Neural cell (in vitro differentiated cells): ENCODE results near the gene GOLGA7B.

Experiments
- EP300 ChIP-seq: fragments of 450-650 bp; conservative IDR thresholded peaks from 2 replicates; pipeline ENCODE4 v1.6.1; 2014; ENCODE audit warnings: antibody characterized with exemption, mild to moderate bottlenecking, moderate library complexity; ENCODE audit not compliant: poor library complexity, severe bottlenecking
- POLR2AphosphoS5 ChIP-seq: IDR thresholded peaks from 2 replicates; pipeline ENCODE4 v1.6.1; 2012
- RAD21 ChIP-seq: fragments of 450-650 bp; conservative IDR thresholded peaks from 2 replicates; pipeline ENCODE4 v1.6.1; 2014; ENCODE audit warnings: antibody characterized with exemption, mild to moderate bottlenecking, moderate library complexity
- REST ChIP-seq: IDR thresholded peaks from 2 replicates; pipeline ENCODE4 v1.6.1; 2012; ENCODE audit warnings: borderline replicate concordance
- TAF1 ChIP-seq: IDR thresholded peaks from 2 replicates; pipeline ENCODE4 v1.6.1; 2012; ENCODE audit warnings: low read depth
- TF ChIP-seq, protein P1 (sequence below): fragments of 450-650 bp; IDR thresholded peaks from 2 replicates; pipeline ENCODE4 v1.5.1; 2014; ENCODE audit warnings: antibody characterized with exemption, mild to moderate bottlenecking, moderate library complexity; ENCODE audit not compliant: poor library complexity, severe bottlenecking

DNA sequence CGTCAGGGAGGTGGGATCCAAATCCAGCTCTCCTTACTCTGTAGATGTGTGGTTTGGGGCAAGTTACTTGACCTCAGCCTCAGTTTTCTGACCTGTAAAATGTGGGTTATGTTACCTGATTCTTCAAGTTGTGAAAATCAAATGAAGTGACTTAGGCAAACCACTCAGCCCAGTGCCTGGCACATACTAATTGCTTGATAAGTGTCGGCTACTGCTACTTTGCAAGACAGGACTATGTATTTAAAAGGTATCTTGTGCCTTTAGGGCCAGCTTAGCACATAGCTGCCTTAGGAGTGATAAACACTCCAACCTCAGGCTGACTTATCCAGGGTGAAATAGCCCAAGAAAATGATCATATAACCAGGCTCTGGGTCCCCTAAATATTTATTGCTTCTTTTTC, 42.9 kb downstream of the GOLGA7B start:
- TF ChIP-seq EP300 (no peak), POLR2AphosphoS5 (no peak), TAF1 (no peak), REST (no peak), RAD21 (no peak)
- TF ChIP-seq, protein P1, sequence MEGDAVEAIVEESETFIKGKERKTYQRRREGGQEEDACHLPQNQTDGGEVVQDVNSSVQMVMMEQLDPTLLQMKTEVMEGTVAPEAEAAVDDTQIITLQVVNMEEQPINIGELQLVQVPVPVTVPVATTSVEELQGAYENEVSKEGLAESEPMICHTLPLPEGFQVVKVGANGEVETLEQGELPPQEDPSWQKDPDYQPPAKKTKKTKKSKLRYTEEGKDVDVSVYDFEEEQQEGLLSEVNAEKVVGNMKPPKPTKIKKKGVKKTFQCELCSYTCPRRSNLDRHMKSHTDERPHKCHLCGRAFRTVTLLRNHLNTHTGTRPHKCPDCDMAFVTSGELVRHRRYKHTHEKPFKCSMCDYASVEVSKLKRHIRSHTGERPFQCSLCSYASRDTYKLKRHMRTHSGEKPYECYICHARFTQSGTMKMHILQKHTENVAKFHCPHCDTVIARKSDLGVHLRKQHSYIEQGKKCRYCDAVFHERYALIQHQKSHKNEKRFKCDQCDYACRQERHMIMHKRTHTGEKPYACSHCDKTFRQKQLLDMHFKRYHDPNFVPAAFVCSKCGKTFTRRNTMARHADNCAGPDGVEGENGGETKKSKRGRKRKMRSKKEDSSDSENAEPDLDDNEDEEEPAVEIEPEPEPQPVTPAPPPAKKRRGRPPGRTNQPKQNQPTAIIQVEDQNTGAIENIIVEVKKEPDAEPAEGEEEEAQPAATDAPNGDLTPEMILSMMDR: no peak
